ENCODE results near the gene INTS11. TPM values are rescaled to one million over a fixed set of nuclear protein-coding genes. Genes with fewer than 3 reads are reported as not detected.

The INTS11 gene
- polyA plus RNA-seq, 3 donors = 85.7 to 89.1 (median 87.4) TPM

GRCh38 chr1:1303736-1304135 lies 20.7 kb downstream of the INTS11 start:
- no peak for DNase-seq (ENCODE audit: low read depth in 3 of 3, low spot score in 2 of 3)

GRCh38 chr1:1302951-1303509 lies 21.4 kb downstream of the INTS11 start:
- no peak for DNase-seq (ENCODE audit: low read depth in 3 of 3, low spot score in 2 of 3)

- no peak for DNase-seq (ENCODE audit: low read depth in 3 of 3, low spot score in 2 of 3)
Measured at GRCh38 chr1:1302006-1302430, 22.4 kb downstream of the INTS11 start.

- DNase-seq (ENCODE audit: low read depth in 3 of 3, low spot score in 2 of 3) = no peak
Measured at GRCh38 chr1:1300352-1300739, 24.1 kb downstream of the INTS11 start.

- no peak for DNase-seq (ENCODE audit: low read depth in 3 of 3, low spot score in 2 of 3)
Measured at GRCh38 chr1:1299686-1300351, 24.6 kb downstream of the INTS11 start.

- DNase-seq (ENCODE audit: low read depth in 3 of 3, low spot score in 2 of 3) = no peak
Measured at GRCh38 chr1:1298861-1299685, 25.4 kb downstream of the INTS11 start.

- no peak for DNase-seq (ENCODE audit: low read depth in 3 of 3, low spot score in 2 of 3)
Measured at GRCh38 chr1:1297802-1298424, 26.5 kb downstream of the INTS11 start.

- DNase-seq (ENCODE audit: low read depth in 3 of 3, low spot score in 2 of 3) = no peak
Measured at GRCh38 chr1:1296070-1297061, 28.1 kb downstream of the INTS11 start.

GRCh38 chr1:1295154-1295923 lies 29.1 kb downstream of the INTS11 start:
- no peak for DNase-seq (ENCODE audit: low read depth in 3 of 3, low spot score in 2 of 3)

GRCh38 chr1:1294250-1294890 lies 30.1 kb downstream of the INTS11 start:
- DNase-seq (ENCODE audit: low read depth in 3 of 3, low spot score in 2 of 3) = no peak

- no peak for DNase-seq (ENCODE audit: low read depth in 3 of 3, low spot score in 2 of 3)
Measured at GRCh38 chr1:1293263-1294249, 30.9 kb downstream of the INTS11 start.

- no peak for DNase-seq (ENCODE audit: low read depth in 3 of 3, low spot score in 2 of 3)
Measured at GRCh38 chr1:1292851-1293250, 31.6 kb downstream of the INTS11 start.

- no peak for DNase-seq (ENCODE audit: low read depth in 3 of 3, low spot score in 2 of 3)
Measured at GRCh38 chr1:1292442-1292779, 32.0 kb downstream of the INTS11 start.

- peak in 2 of 3 donors; percentile 59 to 61 for DNase-seq (ENCODE audit: low read depth in 3 of 3, low spot score in 2 of 3)
Measured at GRCh38 chr1:1291548-1292441, 32.7 kb downstream of the INTS11 start.

GRCh38 chr1:1291023-1291528 lies 33.4 kb downstream of the INTS11 start:
- no peak for DNase-seq (ENCODE audit: low read depth in 3 of 3, low spot score in 2 of 3)

- no peak for DNase-seq (ENCODE audit: low read depth in 3 of 3, low spot score in 2 of 3)
Measured at GRCh38 chr1:1290238-1290731, 34.2 kb downstream of the INTS11 start.

Measured in right renal cortex interstitium (tissue), 3 donors.